GM10248 (cell line): ENCODE data around the gene S100A1.

Experiments used
- CTCF ChIA-PET: fragments of 300-600 bp; sonication (Branson Sonifier 250); formaldehyde crosslinking; extraction: SDS; loops from one replicate; lab custom pipeline; 2021; ENCODE audit warnings: antibody characterized with exemption; lab: Yijun Ruan, JAX
- POLR2A ChIA-PET: fragments of 350-650 bp; sonication (Branson Sonifier 250); formaldehyde crosslinking; extraction: SDS; loops from one replicate; lab custom pipeline; 2020; ENCODE audit warnings: antibody characterized with exemption; lab: Yijun Ruan, JAX
- DNase-seq: peaks from one replicate; pipeline ENCODE4 v3.0.0; 2012; ENCODE audit errors: extremely low spot score
- CTCF ChIP-seq: IDR thresholded peaks from 2 replicates; pipeline ENCODE4 v1.5.1; 2012; ENCODE audit warnings: mild to moderate bottlenecking, low read depth; ENCODE audit errors: extremely low read depth, missing control alignments, control extremely low read depth

The S100A1 gene

GRCh38 chr1:153608742-153609584 is 19.3 kb upstream of the S100A1 start:
- ChIA-PET POLR2A (no interaction called here), CTCF (interaction anchor here (2.3 to 4.4 kb wide), 2 partner anchors 9 to 37 kb away, joined by 7 to 22 read pairs; no protein-coding TSS in a partner anchor)
- peak; percentile 12 for DNase-seq

GRCh38 chr1:153609585-153609907 is 18.7 kb upstream of the S100A1 start:
- no peak for TF ChIP-seq CTCF
- ChIA-PET CTCF (interaction anchor here (4.4 kb wide), 1 partner anchor 9 kb away, joined by 22 read pairs; no protein-coding TSS in a partner anchor), POLR2A (no interaction called here)
- DNase-seq = peak; percentile 7

More at GRCh38 chr1:153608742-153609584, 19.3 kb upstream of the S100A1 start:
- no peak for TF ChIP-seq CTCF

- no peak for DNase-seq
- ChIA-PET POLR2A (no interaction called here), CTCF (interaction anchor here (1.1 to 4.4 kb wide), 3 partner anchors 8 to 33 kb away, joined by 3 to 22 read pairs (median 16); partner anchors contain the start of genes S100A1 and S100A13)
- TF ChIP-seq CTCF = no peak
These were observed 17.9 kb upstream of the S100A1 start for GRCh38 chr1:153610334-153610733.

GRCh38 chr1:153610811-153611301 is 17.4 kb upstream of the S100A1 start:
- CTCF ChIA-PET = interaction anchor here (1.1 to 3.2 kb wide), 2 partner anchors 16 to 33 kb away, joined by 3 to 16 read pairs; partner anchors contain the start of genes S100A1 and S100A13
- POLR2A ChIA-PET = no interaction called here
- TF ChIP-seq CTCF = no peak
- no peak for DNase-seq

GRCh38 chr1:153611356-153611755 is 16.9 kb upstream of the S100A1 start:
- ChIA-PET CTCF (interaction anchor here (1.3 to 9.1 kb wide), 3 partner anchors 16 to 41 kb away, joined by 4 to 136 read pairs (median 16); partner anchors contain the start of genes S100A1 and S100A13), POLR2A (no interaction called here)
- no peak for TF ChIP-seq CTCF
- peak; percentile 12 for DNase-seq

GRCh38 chr1:153612111-153612754 is 16.0 kb upstream of the S100A1 start:
- peak; percentile 16 for DNase-seq
- TF ChIP-seq CTCF = no peak
- POLR2A ChIA-PET = no interaction called here
- CTCF ChIA-PET = interaction anchor here (1.3 to 9.1 kb wide), 3 partner anchors 15 to 41 kb away, joined by 4 to 136 read pairs (median 16); partner anchors contain the start of genes S100A1 and S100A13
